Stimulated activated CD4-positive, alpha-beta T cell treated with anti-CD3 and anti-CD28 coated beads, Interleukin-2, amount 100 ng/mL, for 48 hours (primary cell): ENCODE results near the gene SEMA7A.

Experiments
- DNase-seq, 2 donors: peaks; one replicate each; pipeline ENCODE4 v3.0.0-alpha.2; 2020

SEMA7A gene

DNA sequence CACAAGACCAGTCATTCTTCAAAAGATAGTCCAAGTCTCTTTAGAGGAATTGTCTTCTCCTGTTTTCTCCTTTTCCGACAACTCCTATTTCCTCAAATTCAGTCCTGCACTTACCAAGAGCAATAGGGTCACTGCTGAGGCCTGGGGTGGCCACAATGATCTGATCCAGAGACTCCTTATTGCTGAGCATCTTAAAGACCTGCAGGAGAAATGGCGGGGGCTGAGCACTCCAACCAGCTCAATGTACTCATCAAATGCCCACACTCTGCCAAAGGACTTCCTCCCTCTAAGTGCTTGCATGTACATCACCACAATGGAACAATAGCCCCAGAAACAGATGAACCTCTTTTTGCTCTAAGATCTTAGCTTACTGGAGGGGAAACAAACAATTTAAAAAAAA lies 17.6 kb upstream of the SEMA7A start:
- DNase-seq, result no peak

DNA sequence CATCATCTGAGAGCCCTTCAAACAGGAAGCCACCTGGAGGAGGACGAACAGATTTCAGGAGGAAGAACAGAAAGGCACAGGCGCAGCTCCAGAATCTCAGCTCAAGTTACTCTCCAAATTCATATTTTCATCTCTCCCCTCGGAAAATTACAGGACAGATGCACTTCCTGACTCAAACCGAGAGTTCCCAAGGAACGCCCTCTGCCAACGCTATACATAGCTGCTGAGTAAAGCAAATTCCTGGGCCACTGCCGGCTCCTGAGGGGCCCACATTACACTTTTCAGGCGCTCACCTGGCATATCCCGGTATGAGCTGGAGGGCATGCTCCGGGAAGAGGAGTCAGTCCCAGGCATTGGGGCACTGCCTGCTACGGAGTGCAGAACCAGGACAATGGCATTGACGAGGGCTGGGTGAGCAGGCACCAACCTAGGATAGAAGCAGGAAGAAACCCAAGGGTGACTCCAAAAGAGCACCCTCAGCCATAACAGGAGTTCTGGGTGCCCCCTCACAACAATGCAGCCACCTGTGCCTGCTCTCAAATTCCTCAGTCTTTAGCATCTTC lies 16.0 kb upstream of the SEMA7A start:
- no peak for DNase-seq

- no peak for DNase-seq
These were observed 15.3 kb upstream of the SEMA7A start for GRCh38 chr15:74449095-74449494.

- DNase-seq, result no peak
These were observed 12.3 kb upstream of the SEMA7A start for GRCh38 chr15:74445816-74446763.

GRCh38 chr15:74444106-74445062 lies 10.6 kb upstream of the SEMA7A start:
- DNase-seq, result no peak

- no peak for DNase-seq
These were observed 9.5 kb upstream of the SEMA7A start for GRCh38 chr15:74443100-74443909.

DNA sequence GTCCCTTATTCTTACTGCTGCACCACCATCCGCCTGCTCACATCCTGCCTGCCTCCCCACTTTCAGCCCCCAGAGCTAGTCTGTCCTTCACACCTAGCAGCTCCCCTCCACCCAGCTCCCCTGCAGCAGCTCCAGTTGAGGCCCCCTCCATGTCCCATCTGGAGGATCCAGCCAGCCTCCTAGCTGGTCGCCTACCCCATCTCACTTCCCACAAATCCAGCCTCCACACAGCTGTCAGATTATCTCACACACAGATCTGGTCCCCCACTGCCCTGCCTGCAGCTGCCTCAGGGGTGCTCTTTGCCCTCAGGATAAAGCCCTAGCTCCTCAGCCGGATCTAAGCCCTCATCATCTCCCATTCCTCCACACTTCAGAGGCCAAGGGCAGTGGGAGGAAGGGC lies 8.8 kb upstream of the SEMA7A start:
- no peak for DNase-seq

DNA sequence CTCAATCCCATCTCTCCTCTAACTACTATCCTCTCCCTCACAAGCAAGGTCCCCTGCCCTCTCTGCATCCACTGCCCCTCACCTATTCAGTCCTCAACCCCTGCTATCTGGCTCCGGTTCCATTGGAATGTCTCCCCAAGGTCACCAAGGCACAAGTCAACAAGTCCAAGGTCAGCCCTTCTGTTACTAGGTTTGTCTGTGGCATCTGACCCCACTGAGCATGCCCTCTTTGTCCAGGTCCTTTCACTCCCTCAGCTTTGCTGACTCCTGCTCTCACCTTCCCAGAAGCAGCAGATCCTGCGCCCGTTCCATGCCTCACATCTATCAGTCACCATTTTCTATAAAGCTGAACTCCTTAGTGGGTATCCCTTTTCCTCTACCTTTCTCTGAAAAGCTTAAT lies 8.3 kb upstream of the SEMA7A start:
- no peak for DNase-seq

DNA sequence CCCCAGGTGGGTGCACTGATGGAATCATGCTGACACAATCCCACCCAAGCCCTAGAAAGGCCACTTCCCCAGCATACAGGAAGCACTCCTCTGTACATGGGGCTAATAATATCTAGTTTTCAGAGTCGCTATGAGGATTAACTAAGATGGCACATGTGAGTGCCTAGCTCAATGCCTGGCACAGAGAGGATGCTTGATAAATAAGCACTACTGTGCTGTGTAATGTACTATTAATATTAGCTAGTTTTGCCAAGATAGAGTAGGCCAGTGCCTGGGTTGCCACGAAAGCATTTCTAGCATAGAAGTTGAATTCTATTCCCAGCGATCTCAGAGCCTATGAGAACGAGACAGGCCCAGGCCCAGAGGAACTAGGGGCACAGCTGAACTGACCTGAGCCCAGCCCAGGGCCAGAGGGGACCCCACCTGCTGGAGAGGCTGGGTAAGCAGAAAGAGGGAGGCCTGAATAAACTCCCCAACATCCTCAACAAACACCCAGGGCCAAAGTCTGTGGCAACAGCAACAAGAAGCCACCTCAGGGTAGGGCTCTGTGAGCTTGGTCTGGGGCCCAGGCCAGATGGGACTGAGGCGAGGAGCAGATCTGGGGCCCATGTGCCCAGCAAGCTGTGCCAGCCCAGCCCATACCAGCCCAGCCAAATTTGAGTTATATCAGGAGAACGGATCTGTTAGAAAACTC lies 7.6 kb upstream of the SEMA7A start:
- DNase-seq, result no peak

GRCh38 chr15:74438721-74439316 lies 5.1 kb upstream of the SEMA7A start:
- DNase-seq, result peak; percentile 68 to 73

GRCh38 chr15:74438206-74438605 lies 4.4 kb upstream of the SEMA7A start:
- DNase-seq, result no peak

GRCh38 chr15:74434263-74435136 lies 742 bp upstream of the SEMA7A start:
- DNase-seq, result no peak

GRCh38 chr15:74432968-74433591 lies 678 bp downstream of the SEMA7A start:
- no peak for DNase-seq

DNA sequence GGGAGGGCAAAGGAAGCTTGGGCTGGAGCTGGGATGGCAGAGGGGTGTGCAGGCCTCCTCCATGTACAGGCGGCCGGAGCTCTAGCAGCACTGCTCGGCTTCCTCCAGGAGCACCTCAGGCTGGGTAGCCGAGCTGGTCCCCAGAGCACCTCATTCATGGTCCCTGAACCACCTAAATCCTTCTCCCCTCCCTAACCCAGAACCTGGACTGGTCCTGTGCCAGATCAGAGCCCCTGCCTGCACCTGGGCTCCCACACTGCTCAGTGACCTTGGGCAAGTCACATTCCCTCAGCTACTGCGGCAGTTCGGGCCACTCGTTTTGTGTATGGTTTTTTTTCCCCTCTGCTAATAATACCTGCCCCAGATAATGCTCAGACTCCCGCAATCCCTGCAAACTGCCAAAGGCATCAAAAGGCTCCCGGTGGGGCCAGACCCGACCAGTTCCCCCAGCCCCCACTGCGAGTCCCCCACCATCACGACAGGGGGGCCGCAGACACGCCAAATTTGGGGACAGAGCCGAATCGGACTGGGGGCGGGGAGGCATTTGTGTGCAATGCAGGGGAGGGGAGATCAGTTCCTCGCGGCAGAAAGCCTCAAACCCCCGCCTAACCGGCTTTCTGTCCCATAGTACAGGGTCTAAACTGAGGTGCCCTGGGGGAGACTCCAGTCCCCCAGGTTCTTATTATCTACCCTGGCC lies 1.3 kb downstream of the SEMA7A start:
- no peak for DNase-seq

DNA sequence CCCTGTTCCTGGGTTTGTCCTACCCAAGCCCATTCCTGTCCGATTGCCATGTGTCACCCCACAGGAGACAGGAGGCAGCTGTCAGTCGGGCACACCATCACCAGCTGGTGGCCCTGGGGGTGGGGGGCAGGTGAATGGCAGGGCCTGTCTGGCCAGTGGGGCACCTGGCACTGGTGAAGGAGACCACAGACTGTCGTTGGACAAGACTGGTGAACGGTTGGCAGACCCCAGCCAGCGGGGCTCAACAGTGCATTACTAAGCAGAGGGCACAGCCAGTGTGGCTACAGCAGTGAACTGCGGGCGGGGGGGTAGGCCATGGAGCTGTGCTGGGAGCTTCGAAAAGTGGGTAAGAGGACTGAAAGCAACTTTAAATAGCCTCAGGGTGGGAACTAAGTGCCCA lies 2.1 kb downstream of the SEMA7A start:
- peak in 1 of 2 donors; percentile 21 for DNase-seq

DNA sequence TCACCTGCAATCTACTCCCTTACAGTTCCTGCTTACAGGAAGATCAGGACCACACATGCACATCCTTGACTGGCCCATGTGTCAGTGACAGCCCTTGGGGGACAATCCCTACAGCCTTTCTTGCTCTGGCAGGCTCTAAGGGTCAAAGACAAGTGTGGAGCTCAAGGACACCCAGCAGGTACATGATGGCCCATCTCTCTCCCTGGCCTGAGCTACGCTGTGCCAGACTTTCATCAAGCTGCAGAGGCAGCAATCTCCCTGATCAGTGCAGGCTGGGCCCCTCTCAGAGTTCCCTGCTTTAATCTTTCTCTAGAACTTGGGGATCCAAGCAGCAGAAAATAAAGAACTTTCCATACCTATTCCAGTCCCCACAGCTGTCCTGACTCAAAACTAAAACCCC lies 2.6 kb downstream of the SEMA7A start:
- DNase-seq, result no peak

DNA sequence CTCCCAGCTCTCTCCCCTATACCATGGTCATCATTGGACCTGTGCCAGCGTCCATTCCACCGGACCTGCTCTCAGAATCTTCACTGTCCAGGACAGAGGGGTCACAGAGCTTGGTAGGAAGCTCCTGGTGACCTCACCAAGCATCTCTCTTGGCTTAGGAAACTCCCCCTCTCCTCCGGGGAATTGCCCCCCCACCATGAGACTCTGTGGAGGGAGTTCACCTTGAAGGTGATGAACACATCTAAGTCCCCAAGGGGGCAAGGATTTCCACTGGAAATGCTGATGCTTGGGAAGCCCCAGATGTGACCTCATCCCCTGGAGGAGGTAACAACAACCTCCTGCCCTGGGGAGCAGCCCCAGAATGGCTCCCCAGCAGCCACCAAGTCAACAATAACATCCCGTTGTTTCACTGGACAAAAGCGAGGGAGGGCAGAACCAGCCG lies 3.2 kb downstream of the SEMA7A start:
- no peak for DNase-seq

DNA sequence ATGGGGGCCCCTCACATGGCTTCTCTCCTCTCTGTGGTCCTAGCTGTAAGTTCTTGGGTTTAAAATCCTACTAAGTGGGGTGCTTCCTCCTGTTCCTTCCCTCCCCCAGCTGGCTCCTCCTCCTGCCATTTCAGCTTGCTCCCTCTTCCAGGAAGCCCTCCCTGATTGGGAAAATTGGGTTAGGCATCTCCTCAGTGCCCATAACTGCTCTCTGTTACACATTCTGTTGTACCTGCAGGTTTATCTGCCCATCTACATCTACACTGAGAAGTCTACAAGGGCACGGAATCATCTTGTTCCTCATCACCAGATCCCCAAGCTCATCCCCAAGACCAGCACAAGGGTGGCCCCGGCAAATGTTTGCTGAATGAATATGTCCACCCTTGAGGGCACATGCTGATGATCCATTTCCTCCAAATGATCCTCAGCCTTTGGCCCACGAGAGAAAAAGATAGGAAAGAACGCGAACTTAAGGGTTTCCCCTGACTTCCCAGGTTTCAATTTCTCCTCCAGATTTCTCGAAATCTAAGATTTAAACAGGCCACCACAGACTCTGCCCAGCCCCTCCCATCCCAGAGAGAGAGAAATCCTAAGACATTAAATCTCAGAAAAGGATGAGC lies 3.9 kb downstream of the SEMA7A start:
- DNase-seq, result no peak
